HCT116 (cell line): ENCODE data around the gene GRIK3. TPM values are rescaled to one million over a fixed set of nuclear protein-coding genes. Genes with fewer than 3 reads are reported as not detected.

Source experiments
- ATAC-seq: fragments of 200-7000 bp; cut with Tn5 transposase; 2 replicates; pipeline ENCODE4 v1.9.1; 2020; ENCODE audit warnings: mild to moderate bottlenecking, moderate library complexity
- BruUV-seq: library from RNA; stranded (reverse); fragments of 400-500 nt; replicated peaks from 2 replicates; lab custom pipeline; 2021; lab: Mats Ljungman, UMichigan
- CTCF ChIA-PET: fragments of 300-600 bp; sonication (Branson Sonifier 250); formaldehyde crosslinking; loops from one replicate; lab custom pipeline; 2021; ENCODE audit warnings: antibody characterized with exemption; lab: Charles Lee
- POLR2A ChIA-PET: fragments of 300-600, 350-600 bp; sonication (Branson Sonifier 250); formaldehyde crosslinking; loops from one replicate; lab custom pipeline; 2021; ENCODE audit warnings: antibody characterized with exemption; lab: Charles Lee
- RAD21 ChIA-PET, 2 experiments: fragments of 300-600 bp; sonication (Branson Sonifier 250); formaldehyde crosslinking; loops; one replicate each; lab custom pipeline; 2023; ENCODE audit warnings: low total read pairs in 2 of 2; ENCODE audit not compliant: uncharacterized antibody in 2 of 2, unreplicated experiment in 2 of 2, low non-redundant PET in 1 of 2; lab: Charles Lee
- DNase-seq: peaks from one replicate; pipeline ENCODE4 v3.0.0-alpha.2; 2010; ENCODE audit warnings: low read depth, low spot score
- H2AFZ ChIP-seq: fragments of 200-600 bp; shearing (Covaris generic), sonication (generic); 2 replicates; pipeline ENCODE4 v1.6.1; 2017; ENCODE audit warnings: low read depth, mixed run types, mixed read lengths, antibody characterized with exemption, low read length; ENCODE audit not compliant: poor library complexity, severe bottlenecking
- H3K27ac ChIP-seq: 2 replicates; pipeline ENCODE4 v1.5.1; 2012; ENCODE audit warnings: low read depth, low read length
- H3K27me3 ChIP-seq: fragments of 200-600 bp; sonication (generic); 2 replicates; pipeline ENCODE4 v1.6.1; 2016; ENCODE audit warnings: mixed run types, low read length, mixed read lengths; ENCODE audit not compliant: insufficient read depth
- H3K36me3 ChIP-seq, 2 experiments: fragments of 200-500 bp in 1 of 2; fragments of 200-600 bp in 1 of 2; sonication (Bioruptor generic) in 1 of 2; sonication (generic) in 1 of 2; 2 replicates each; pipeline versions ENCODE4 v1.5.1 to v1.6.1; 2014 to 2016; ENCODE audit warnings: low read length in 2 of 2, inconsistent platforms in 1 of 2, mixed read lengths in 1 of 2, mixed run types in 1 of 2; ENCODE audit not compliant: insufficient read depth in 2 of 2, control insufficient read depth in 1 of 2
- H3K4me1 ChIP-seq, 2 experiments: fragments of 200-600 bp in 1 of 2; sonication (generic) in 1 of 2; 2 replicates each; pipeline versions ENCODE4 v1.5.1 to v1.6.1; 2012 to 2017; ENCODE audit warnings: low read length in 2 of 2, inconsistent platforms in 1 of 2, mild to moderate bottlenecking in 1 of 2, mixed read lengths in 1 of 2, mixed run types in 1 of 2, moderate library complexity in 1 of 2; ENCODE audit not compliant: insufficient read depth in 2 of 2, control insufficient read depth in 1 of 2
- H3K4me2 ChIP-seq: fragments of 200-600 bp; sonication (generic); 2 replicates; pipeline ENCODE4 v1.6.1; 2017; ENCODE audit warnings: mixed run types, low read length, mixed read lengths
- H3K4me3 ChIP-seq, 2 experiments: fragments of 200-600 bp in 1 of 2; sonication (generic) in 1 of 2; replicated peaks in 1 of 2; 2 replicates each; pipeline ENCODE4 v1.5.1; 2011 to 2016; ENCODE audit warnings: low read length in 2 of 2, control low read depth in 1 of 2, low read depth in 1 of 2, mild to moderate bottlenecking in 1 of 2, mixed read lengths in 1 of 2, mixed run types in 1 of 2
- H3K79me2 ChIP-seq: fragments of 200-600 bp; sonication (generic); 2 replicates; pipeline ENCODE4 v1.6.1; 2017; ENCODE audit warnings: mild to moderate bottlenecking, mixed run types, low read length, moderate library complexity, mixed read lengths; ENCODE audit not compliant: insufficient read depth
- H3K9ac ChIP-seq: fragments of 200-600 bp; sonication (generic); 2 replicates; pipeline ENCODE4 v1.6.1; 2016; ENCODE audit warnings: low read length, mixed read lengths
- H3K9me2 ChIP-seq: fragments of 200-600 bp; sonication (generic), shearing (Covaris generic); 2 replicates; pipeline ENCODE4 v1.6.1; 2017; ENCODE audit warnings: mixed run types, mild to moderate bottlenecking, moderate library complexity; ENCODE audit not compliant: insufficient read depth
- H3K9me3 ChIP-seq, 2 experiments: fragments of 200-500 bp in 1 of 2; fragments of 200-600 bp in 1 of 2; sonication (Bioruptor generic) in 1 of 2; sonication (generic) in 1 of 2; 2 replicates each; pipeline ENCODE4 v1.6.1; 2014 to 2017; ENCODE audit warnings: low read length in 2 of 2, mixed read lengths in 2 of 2, inconsistent platforms in 1 of 2, low read depth in 1 of 2, mild to moderate bottlenecking in 1 of 2, mixed run types in 1 of 2, moderate library complexity in 1 of 2; ENCODE audit not compliant: control insufficient read depth in 1 of 2, insufficient read depth in 1 of 2
- H4K20me1 ChIP-seq: fragments of 200-600 bp; sonication (generic), shearing (Covaris generic); 2 replicates; pipeline ENCODE4 v1.6.1; 2017; ENCODE audit warnings: mixed run types, mild to moderate bottlenecking, moderate library complexity; ENCODE audit not compliant: insufficient read depth
- ATF3 ChIP-seq: IDR thresholded peaks from 2 replicates; pipeline ENCODE4 v1.6.1; 2012
- CBX3 ChIP-seq: IDR thresholded peaks from 2 replicates; pipeline ENCODE4 v1.6.1; 2012; ENCODE audit warnings: low read depth
- CTCF ChIP-seq, 3 experiments: fragments of 200-600 bp in 1 of 3; sonication (generic) in 1 of 3; IDR thresholded peaks in 2 of 3; conservative IDR thresholded peaks in 1 of 3; 2 replicates each; pipeline ENCODE4 v1.5.1; 2012 to 2017; ENCODE audit warnings: low read depth in 2 of 3, low read length in 2 of 3, antibody characterized with exemption in 1 of 3, borderline replicate concordance in 1 of 3, control low read depth in 1 of 3, mild to moderate bottlenecking in 1 of 3, mixed read lengths in 1 of 3, mixed run types in 1 of 3, moderate library complexity in 1 of 3; ENCODE audit not compliant: insufficient read depth in 1 of 3
- ELF1 ChIP-seq: IDR thresholded peaks from 2 replicates; pipeline ENCODE4 v1.6.1; 2012; ENCODE audit warnings: low read depth, borderline replicate concordance
- EZH2phosphoT487 ChIP-seq: fragments of 200-600 bp; IDR thresholded peaks from 2 replicates; pipeline ENCODE4 v1.6.1; 2018; ENCODE audit warnings: antibody characterized with exemption, borderline replicate concordance
- FOSL1 ChIP-seq: IDR thresholded peaks from 2 replicates; pipeline ENCODE4 v1.6.1; 2012; ENCODE audit warnings: low read depth
- RAD21 ChIP-seq: IDR thresholded peaks from 2 replicates; pipeline ENCODE4 v1.6.1; 2012; ENCODE audit warnings: low read depth, mild to moderate bottlenecking
- REST ChIP-seq: IDR thresholded peaks from 2 replicates; pipeline ENCODE4 v1.6.1; 2012; ENCODE audit warnings: low read depth
- SP1 ChIP-seq: IDR thresholded peaks from 2 replicates; pipeline ENCODE4 v1.6.1; 2012; ENCODE audit warnings: low read depth
- ZFX ChIP-seq: fragments of 450-650 bp; IDR thresholded peaks from 2 replicates; pipeline ENCODE4 v1.6.1; 2017
- intact Hi-C: fragments of 100-400 bp; cut with micrococcal nuclease; formaldehyde crosslinking; loops from 2 replicates; pipeline ENCODE4 v1.10.0; 2022
- total RNA-seq: library from RNA; stranded (reverse); gene quantifications from one replicate; pipeline ENCODE4 v1.2.1, GENCODE V29; 2021; ENCODE audit not compliant: unreplicated experiment

Gene GRIK3
- total RNA-seq, 1 experiment from 2014 or later = not detected

- Histone ChIP-seq H4K20me1 (no peaks in the 10 kb centered on the region), H3K4me3 (no peak overlapping the region), H3K9ac (no peak overlapping the region), H3K9me2 (no peaks in the 10 kb centered on the region), H3K79me2 (no peaks in the 10 kb centered on the region), H3K27ac (no peak overlapping the region), H3K27me3 (peaks cover 51% of the 10 kb centered on the region), H3K4me1 (no peaks in the 10 kb centered on the region), H3K36me3 (no peaks in the 10 kb centered on the region), H3K4me2 (no peak overlapping the region), H2AFZ (no peak overlapping the region), H3K9me3 (no peaks in the 10 kb centered on the region)
- no peak for DNase-seq
- POLR2A ChIA-PET = no interaction called here
- intact Hi-C loops = no loop called here
- CTCF ChIA-PET = no interaction called here
- ATAC-seq = no peak
- BruUV-seq = no TSS peak
- TF ChIP-seq ELF1 (no peak), CBX3 (no peak), FOSL1 (no peak), REST (no peak), RAD21 (no peak), CTCF (IDR thresholded peaks at IDR 0.05 in 2 of 3, conservative IDR thresholded peaks at IDR 0.05 in 1 of 3; ENCODE audit: borderline replicate concordance in 1 of 3, insufficient read depth in 1 of 3, low read depth in 2 of 3, low read length in 2 of 3) (no peak), EZH2phosphoT487 (no peak), ATF3 (no peak), SP1 (no peak), ZFX (no peak)
- RAD21 ChIA-PET = no interaction called here
Measured at GRCh38 chr1:36911561-36912364, 122.6 kb downstream of the GRIK3 start.
